HEK293T (cell line): Measurements from ENCODE around the gene NDRG3.

Experiments used
- ARNT ChIP-seq: fragments of 450-650 bp; IDR thresholded peaks from 2 replicates; pipeline ENCODE4 v1.6.1; 2017; ENCODE audit warnings: mild to moderate bottlenecking
- BHLHE40 ChIP-seq: fragments of 450-650 bp; IDR thresholded peaks from 2 replicates; pipeline ENCODE4 v1.6.1; 2016; ENCODE audit warnings: mild to moderate bottlenecking, moderate library complexity, borderline replicate concordance
- ELF4 ChIP-seq: fragments of 450-650 bp; IDR thresholded peaks from 2 replicates; pipeline ENCODE4 v1.6.1; 2017; ENCODE audit warnings: antibody characterized with exemption
- FOXA1 ChIP-seq: fragments of 450-650 bp; IDR thresholded peaks from 2 replicates; pipeline ENCODE4 v1.6.1; 2016; ENCODE audit warnings: mild to moderate bottlenecking
- FOXK2 ChIP-seq: fragments of 450-650 bp; IDR thresholded peaks from 2 replicates; pipeline ENCODE4 v1.6.1; 2016; ENCODE audit warnings: mild to moderate bottlenecking
- FOXM1 ChIP-seq: fragments of 450-650 bp; IDR thresholded peaks from 2 replicates; pipeline ENCODE4 v1.6.1; 2017; ENCODE audit warnings: mild to moderate bottlenecking, borderline replicate concordance
- HDGF ChIP-seq: fragments of 450-650 bp; IDR thresholded peaks from 2 replicates; pipeline ENCODE4 v1.6.1; 2017; ENCODE audit warnings: antibody characterized with exemption, borderline replicate concordance
- L3MBTL2 ChIP-seq: fragments of 450-650 bp; conservative IDR thresholded peaks from 2 replicates; pipeline ENCODE4 v1.6.1; 2016; ENCODE audit warnings: mild to moderate bottlenecking
- LEF1 ChIP-seq: fragments of 450-650 bp; IDR thresholded peaks from 2 replicates; pipeline ENCODE4 v1.6.1; 2017; ENCODE audit warnings: mild to moderate bottlenecking, borderline replicate concordance
- NFRKB ChIP-seq: fragments of 450-650 bp; IDR thresholded peaks from 2 replicates; pipeline ENCODE4 v1.6.1; 2016; ENCODE audit warnings: mild to moderate bottlenecking, moderate library complexity
- SP1 ChIP-seq: fragments of 450-650 bp; IDR thresholded peaks from 2 replicates; pipeline ENCODE4 v1.6.1; 2017
- SUZ12 ChIP-seq: fragments of 450-650 bp; IDR thresholded peaks from 2 replicates; pipeline ENCODE4 v1.6.1; 2016; ENCODE audit warnings: mild to moderate bottlenecking
- TARDBP ChIP-seq: fragments of 450-650 bp; IDR thresholded peaks from 2 replicates; pipeline ENCODE4 v1.6.1; 2016
- ZNF384 ChIP-seq: fragments of 450-650 bp; IDR thresholded peaks from 2 replicates; pipeline ENCODE4 v1.6.1; 2016

DNA sequence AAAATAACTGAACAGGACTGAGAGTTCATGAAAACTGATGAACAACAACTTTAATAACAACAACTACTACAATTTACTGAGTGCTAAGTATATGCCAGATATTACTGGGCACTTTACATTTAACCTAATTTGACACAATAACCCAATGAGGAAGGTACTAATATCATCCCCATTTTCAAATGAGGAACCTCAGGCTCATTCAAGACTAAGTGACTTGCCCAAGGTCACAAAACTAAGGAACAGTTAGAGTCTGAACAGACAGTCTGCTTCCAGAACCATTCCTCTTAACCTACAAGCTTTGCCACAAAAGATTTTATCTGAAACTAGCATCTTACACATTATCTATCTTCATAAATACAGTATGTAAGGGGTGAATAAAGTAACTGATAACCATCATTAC is 10.6 kb upstream of the NDRG3 start:
- TF ChIP-seq SP1 (no peak), FOXK2 (no peak), LEF1 (no peak), BHLHE40 (no peak), SUZ12 (no peak), FOXA1 (no peak), TARDBP (no peak), HDGF (no peak), FOXM1 (no peak), ZNF384 (no peak), L3MBTL2 (no peak), NFRKB (no peak), ARNT (no peak), ELF4 (no peak)
